GM18519 (cell line): ENCODE results near the gene TAS2R60.
"Not testable (repeated sequence)": the region's sequence is repeated elsewhere in the genome, so short reads cannot be mapped to it uniquely, and the experiment has no call there.

ENCODE experiments used
- ATAC-seq: cut with Tn5 transposase; IDR thresholded peaks from one replicate; pipeline ENCODE4 v1.9.1; 2021; ENCODE audit warnings: mild to moderate bottlenecking, moderate library complexity; ENCODE audit not compliant: unreplicated experiment, low FRiP score

The TAS2R60 gene

GRCh38 chr7:143443153-143443552, at the start of gene TAS2R60:
Gene TAS2R60 (plus strand): TSS chr7:143443453. CDS start chr7:143443453, 0 bp downstream.
- ATAC-seq: no peak

- no peak for ATAC-seq
Observed at GRCh38 chr7:143394068-143394467, 49.2 kb upstream of the TAS2R60 start.

GRCh38 chr7:143394777-143395176, 48.5 kb upstream of the TAS2R60 start:
- no peak for ATAC-seq

- no peak for ATAC-seq
Observed at GRCh38 chr7:143395187-143396149, 47.8 kb upstream of the TAS2R60 start.

GRCh38 chr7:143396182-143396581, 47.1 kb upstream of the TAS2R60 start:
- no peak for ATAC-seq

- no peak for ATAC-seq
Observed at GRCh38 chr7:143396625-143397556, 46.4 kb upstream of the TAS2R60 start.

- no peak for ATAC-seq
Observed at GRCh38 chr7:143397710-143398530, 45.3 kb upstream of the TAS2R60 start.

- ATAC-seq: no peak
Observed at GRCh38 chr7:143398616-143399015, 44.6 kb upstream of the TAS2R60 start.

GRCh38 chr7:143399151-143399550, 44.1 kb upstream of the TAS2R60 start:
- ATAC-seq: no peak

GRCh38 chr7:143399642-143400041, 43.6 kb upstream of the TAS2R60 start:
- no peak for ATAC-seq

- no peak for ATAC-seq
Observed at GRCh38 chr7:143401265-143401664, 42.0 kb upstream of the TAS2R60 start.

- ATAC-seq: not testable (repeated sequence)
Observed at GRCh38 chr7:143402233-143402632, 41.0 kb upstream of the TAS2R60 start.

GRCh38 chr7:143405173-143406001, 37.9 kb upstream of the TAS2R60 start:
- ATAC-seq: no peak

- no peak for ATAC-seq
Observed at GRCh38 chr7:143406002-143406357, 37.3 kb upstream of the TAS2R60 start.

GRCh38 chr7:143407287-143408251, 35.7 kb upstream of the TAS2R60 start:
- no peak for ATAC-seq

GRCh38 chr7:143408252-143408685, 35.0 kb upstream of the TAS2R60 start:
- no peak for ATAC-seq

- ATAC-seq: no peak
Observed at GRCh38 chr7:143408686-143409561, 34.3 kb upstream of the TAS2R60 start, which contains the start of gene EPHA1. Gene EPHA1 (minus strand): TSS chr7:143408856. CDS start chr7:143408805, 51 bp downstream.
